ENCODE data around the gene NEK9. TPM values are rescaled to one million over a fixed set of nuclear protein-coding genes. Genes with fewer than 3 reads are reported as not detected.

NEK9 gene
- total RNA-seq, 1 donor from 2014 or later, result 68.8 TPM

DNA sequence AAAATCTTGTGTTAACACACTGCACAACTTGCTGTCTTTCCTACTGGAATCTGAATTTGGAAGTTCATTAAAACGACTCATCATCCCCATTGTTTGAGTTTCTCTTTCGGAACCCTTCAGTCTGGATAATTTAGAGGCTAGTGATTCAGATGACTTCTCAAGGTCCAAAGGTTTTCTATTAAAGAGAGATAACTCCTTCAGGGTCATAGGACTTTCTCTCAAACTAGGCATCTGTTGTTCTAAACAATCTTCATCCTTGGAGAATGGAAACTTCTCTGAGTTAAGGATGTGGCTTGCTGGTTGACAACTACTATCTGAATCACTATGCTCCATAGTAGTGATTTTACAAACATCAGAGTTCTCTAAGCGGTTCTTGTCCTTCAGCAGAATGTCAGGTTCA is 79.9 kb downstream of the NEK9 start:
- no peak for DNase-seq
- Mint-ChIP-seq H3K4me1 (peaks cover 51% of the 10 kb centered on the region), H3K4me3 (peak overlapping the region; percentile 13), H3K27me3 (no peaks in the 10 kb centered on the region), H3K36me3 (ENCODE audit: low read depth) (peaks cover 47% of the 10 kb centered on the region), H3K27ac (peak overlapping the region; percentile 81), H3K9me3 (no peaks in the 10 kb centered on the region)
- intact Hi-C loops (cut with micrococcal nuclease), result loop anchor here (5.0 kb wide), 1 partner anchor 35 kb away; no protein-coding TSS in a partner anchor

DNA sequence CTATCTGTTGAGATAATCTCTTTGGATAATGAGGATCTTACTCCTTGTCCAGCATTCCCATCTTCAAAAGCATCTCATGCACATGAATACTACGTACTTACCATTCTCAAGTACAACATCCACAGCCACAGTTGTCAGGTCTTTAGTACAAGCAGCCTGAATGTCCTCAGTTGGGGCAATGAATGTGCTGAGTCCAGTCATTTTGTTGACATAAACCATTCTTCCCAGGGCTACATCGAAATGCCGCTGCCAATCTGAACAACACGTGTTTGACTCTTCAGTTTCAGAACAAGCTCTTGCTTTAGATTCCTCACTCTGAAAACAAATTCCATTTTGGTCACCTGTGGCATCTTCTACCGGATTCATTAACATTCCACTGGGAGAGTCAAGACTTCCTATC is 80.6 kb downstream of the NEK9 start:
- Mint-ChIP-seq H3K27me3 (no peaks in the 10 kb centered on the region), H3K27ac (no peak overlapping the region)
- intact Hi-C loops (cut with micrococcal nuclease), result loop anchor here (5.0 kb wide), 1 partner anchor 34 kb away; no protein-coding TSS in a partner anchor

DNA sequence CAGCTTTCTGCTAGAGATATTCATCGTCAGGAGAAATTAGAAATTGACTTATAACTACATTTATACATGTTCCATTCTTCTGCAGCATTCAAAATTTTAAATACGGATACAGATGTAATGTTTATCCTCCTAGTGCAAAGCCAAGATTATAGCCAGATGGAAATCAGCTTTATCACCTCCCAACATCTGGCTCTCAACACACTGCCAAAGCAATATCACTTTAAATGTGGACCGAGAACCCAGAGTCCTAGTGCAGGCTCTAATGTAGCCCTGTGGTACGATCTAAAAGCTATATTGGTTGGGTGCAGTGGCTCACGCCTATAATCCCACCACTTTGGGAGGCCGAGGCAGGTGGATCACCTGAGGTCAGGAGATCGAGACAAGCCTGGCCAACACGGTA is 82.1 kb downstream of the NEK9 start:
- intact Hi-C loops (cut with micrococcal nuclease), result loop anchor here (5.0 kb wide), 1 partner anchor 32 kb away; no protein-coding TSS in a partner anchor
- Mint-ChIP-seq H3K4me1 (peaks cover 38% of the 10 kb centered on the region), H3K27me3 (no peaks in the 10 kb centered on the region), H3K4me3 (no peak overlapping the region), H3K9me3 (no peaks in the 10 kb centered on the region), H3K27ac (no peak overlapping the region), H3K36me3 (ENCODE audit: low read depth) (peaks cover 49% of the 10 kb centered on the region)
- no peak for DNase-seq

More for the DNA sequence above, 80.6 kb downstream of the NEK9 start:
- DNase-seq, result no peak
- Mint-ChIP-seq H3K36me3 (ENCODE audit: low read depth) (peaks cover 47% of the 10 kb centered on the region), H3K9me3 (no peaks in the 10 kb centered on the region), H3K4me3 (no peak overlapping the region), H3K4me1 (peaks cover 47% of the 10 kb centered on the region)

DNA sequence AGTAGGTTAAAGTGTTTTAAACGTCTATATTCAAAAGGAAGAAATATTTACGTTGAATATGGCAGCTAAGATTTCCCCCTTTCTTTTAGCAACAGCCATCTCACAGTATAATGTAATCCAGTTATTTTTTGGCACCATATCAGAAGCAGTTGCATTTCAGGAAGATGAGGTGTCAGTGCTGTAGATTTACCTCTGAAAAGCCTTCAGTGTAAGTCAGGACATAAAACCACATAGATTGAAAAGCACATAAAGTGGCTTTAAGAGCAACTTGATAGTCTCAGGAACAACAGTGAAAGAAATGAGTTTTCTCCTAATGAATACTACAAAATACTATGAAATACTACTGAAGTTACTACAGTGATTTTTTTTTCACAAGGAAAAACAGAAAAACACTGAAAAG is 82.5 kb downstream of the NEK9 start:
- Mint-ChIP-seq H3K9me3 (no peaks in the 10 kb centered on the region), H3K4me3 (no peak overlapping the region), H3K27ac (no peak overlapping the region), H3K36me3 (ENCODE audit: low read depth) (peaks cover 46% of the 10 kb centered on the region), H3K4me1 (peaks cover 37% of the 10 kb centered on the region), H3K27me3 (no peaks in the 10 kb centered on the region)
- no peak for DNase-seq
- intact Hi-C loops (cut with micrococcal nuclease), result no loop called here

DNA sequence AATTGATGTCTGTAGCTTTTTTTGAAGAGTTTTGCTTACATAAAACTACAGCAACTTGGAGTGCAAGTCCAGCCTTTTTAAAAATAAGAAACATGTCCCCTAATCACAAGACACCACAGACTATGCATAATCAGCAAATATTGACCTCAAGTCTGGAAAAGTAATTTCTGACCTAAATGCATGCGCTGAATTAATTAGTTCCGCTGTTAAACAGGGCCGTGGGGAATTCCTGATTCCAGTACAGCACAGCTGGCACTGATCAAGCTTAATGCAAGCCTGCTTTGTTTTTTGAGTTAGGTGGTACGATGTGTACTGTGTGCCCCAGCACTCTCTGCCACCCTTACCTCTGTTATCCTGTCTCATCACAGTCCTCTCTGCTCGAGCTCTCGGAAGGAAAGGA is 84.8 kb downstream of the NEK9 start:
- Mint-ChIP-seq H3K4me1 (peaks cover 22% of the 10 kb centered on the region), H3K27me3 (no peaks in the 10 kb centered on the region)

GRCh38 chr14:75041613-75042012 is 85.2 kb downstream of the NEK9 start:
- Mint-ChIP-seq H3K9me3 (no peaks in the 10 kb centered on the region), H3K36me3 (ENCODE audit: low read depth) (peaks cover 41% of the 10 kb centered on the region), H3K4me3 (no peak overlapping the region), H3K27ac (no peak overlapping the region), H3K27me3 (no peaks in the 10 kb centered on the region), H3K4me1 (peaks cover 19% of the 10 kb centered on the region)
- no peak for DNase-seq
- intact Hi-C loops (cut with micrococcal nuclease), result no loop called here

More for the DNA sequence above, 84.8 kb downstream of the NEK9 start:
- DNase-seq, result no peak
- Mint-ChIP-seq H3K36me3 (ENCODE audit: low read depth) (peaks cover 39% of the 10 kb centered on the region), H3K4me3 (no peak overlapping the region), H3K27ac (no peak overlapping the region), H3K9me3 (no peaks in the 10 kb centered on the region)
- intact Hi-C loops (cut with micrococcal nuclease), result no loop called here

- no peaks in the 10 kb centered on the region for H3K27me3 Mint-ChIP-seq
- peaks cover 14% of the 10 kb centered on the region for H3K4me1 Mint-ChIP-seq
- no peak for DNase-seq
- no peak overlapping the region for H3K4me3 Mint-ChIP-seq
- H3K27ac Mint-ChIP-seq, result no peak overlapping the region
- intact Hi-C loops (cut with micrococcal nuclease), result no loop called here
- peaks cover 40% of the 10 kb centered on the region for H3K36me3 Mint-ChIP-seq (ENCODE audit: low read depth)
- H3K9me3 Mint-ChIP-seq, result no peaks in the 10 kb centered on the region
Observed at GRCh38 chr14:75040959-75041358, 85.9 kb downstream of the NEK9 start.

DNA sequence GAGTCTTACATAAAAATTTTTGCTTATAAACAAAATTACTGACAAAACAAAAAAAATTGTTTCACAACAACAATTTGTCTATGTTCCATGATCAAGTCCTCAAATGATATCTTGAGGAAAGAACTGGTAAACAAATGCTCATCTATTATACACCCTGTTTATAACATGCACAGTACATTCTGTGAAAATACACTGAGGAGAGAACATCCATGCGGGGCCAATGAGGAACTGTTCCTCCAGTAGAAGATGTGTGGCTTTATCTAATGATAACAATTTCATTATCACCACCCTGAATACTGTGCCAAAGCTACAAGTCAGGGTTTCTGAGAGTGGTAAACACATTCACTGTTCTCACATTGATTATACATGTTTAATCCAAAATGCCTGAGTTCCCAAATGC is 86.3 kb downstream of the NEK9 start:
- Mint-ChIP-seq H3K36me3 (ENCODE audit: low read depth) (peaks cover 44% of the 10 kb centered on the region), H3K27ac (no peak overlapping the region), H3K4me1 (peaks cover 11% of the 10 kb centered on the region), H3K4me3 (no peak overlapping the region), H3K27me3 (no peaks in the 10 kb centered on the region), H3K9me3 (no peaks in the 10 kb centered on the region)
- intact Hi-C loops (cut with micrococcal nuclease), result no loop called here
- no peak for DNase-seq

DNA sequence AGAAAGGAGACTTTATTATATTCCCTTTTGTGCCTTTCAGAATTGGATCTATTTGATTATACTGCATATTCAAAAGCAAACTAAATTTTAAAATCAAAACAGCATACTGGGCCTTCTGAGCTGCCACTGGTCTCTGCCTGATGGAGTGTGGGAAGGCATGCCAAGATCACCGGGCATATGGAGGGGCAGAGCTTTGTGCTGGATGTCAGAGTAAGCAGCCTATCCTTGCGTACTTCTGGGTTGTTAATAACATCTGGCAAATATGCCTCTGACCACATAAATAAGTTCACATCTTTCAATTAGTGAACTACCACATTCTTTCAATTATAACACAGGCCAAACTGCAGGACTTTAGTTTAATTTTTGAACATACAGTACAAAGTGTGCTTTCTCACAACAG is 93.9 kb downstream of the NEK9 start:
- Mint-ChIP-seq H3K36me3 (ENCODE audit: low read depth) (peaks cover 47% of the 10 kb centered on the region), H3K4me1 (no peaks in the 10 kb centered on the region), H3K27ac (no peak overlapping the region), H3K9me3 (no peaks in the 10 kb centered on the region), H3K4me3 (no peak overlapping the region), H3K27me3 (no peaks in the 10 kb centered on the region)
- intact Hi-C loops (cut with micrococcal nuclease), result no loop called here
- DNase-seq, result no peak

DNA sequence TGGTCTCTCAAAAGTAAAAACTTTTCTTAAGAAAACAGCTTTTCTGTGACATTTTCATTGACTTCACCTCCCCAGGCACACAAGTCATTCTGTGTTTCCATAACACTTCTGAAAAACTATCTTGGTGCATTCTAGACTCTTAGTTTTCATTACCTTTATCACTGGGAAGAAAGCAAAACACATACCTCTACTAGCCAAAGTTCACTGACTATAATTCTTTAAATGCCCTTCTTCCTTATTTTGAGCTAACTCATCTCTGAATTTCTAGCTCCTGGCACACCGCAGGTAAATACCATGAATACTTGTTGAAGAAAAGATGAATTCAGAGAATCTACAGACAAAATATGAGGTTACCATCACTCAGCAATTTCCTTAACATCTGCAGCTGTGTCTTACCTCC is 96.7 kb downstream of the NEK9 start:
- no peak overlapping the region for H3K27ac Mint-ChIP-seq
- H3K27me3 Mint-ChIP-seq, result no peaks in the 10 kb centered on the region
- peaks cover 32% of the 10 kb centered on the region for H3K36me3 Mint-ChIP-seq (ENCODE audit: low read depth)
- H3K9me3 Mint-ChIP-seq, result no peaks in the 10 kb centered on the region
- H3K4me1 Mint-ChIP-seq, result no peaks in the 10 kb centered on the region
- H3K4me3 Mint-ChIP-seq, result no peak overlapping the region
- DNase-seq, result no peak
- intact Hi-C loops (cut with micrococcal nuclease), result no loop called here

Other genes with a start within 250 kb of the NEK9 start
- 110 and 111 TPM in 2 replicates for gene DLST, start 245.1 kb downstream of the NEK9 start, total RNA-seq
- gene RPS6KL1, start 203.8 kb downstream of the NEK9 start, total RNA-seq, result 7.0 and 9.6 TPM in 2 replicates
- 0.23 and 0.24 TPM in 2 replicates for gene PGF, start 171.5 kb downstream of the NEK9 start, total RNA-seq
- gene EIF2B2, start 124.1 kb downstream of the NEK9 start, total RNA-seq, result 51.6 and 53.3 TPM in 2 replicates
- gene MLH3, start 75.6 kb downstream of the NEK9 start, total RNA-seq, result 27.7 and 28.3 TPM in 2 replicates
- gene ACYP1, start 63.0 kb downstream of the NEK9 start, total RNA-seq, result 45.2 and 46.0 TPM in 2 replicates
- gene ZC2HC1C, start 57.4 kb downstream of the NEK9 start, total RNA-seq, result 0.82 and 1.6 TPM in 2 replicates
- 192 and 200 TPM in 2 replicates for gene TMED10, start 49.6 kb upstream of the NEK9 start, total RNA-seq
- gene FOS, start 151.8 kb upstream of the NEK9 start, total RNA-seq, result 26.5 and 29.6 TPM in 2 replicates